Measurements from ENCODE around the gene ANKRD6.

ANKRD6 gene

GRCh38 chr6:89506716-89507617 lies 74.0 kb downstream of the ANKRD6 start:
- no peak for DNase-seq (ENCODE audit: low spot score)

- no peak for DNase-seq (ENCODE audit: low spot score)
Measured at GRCh38 chr6:89508755-89509563, 76.0 kb downstream of the ANKRD6 start.

- DNase-seq (ENCODE audit: low spot score) = no peak
Measured at GRCh38 chr6:89509777-89510281, 76.9 kb downstream of the ANKRD6 start.

GRCh38 chr6:89510393-89510792 lies 77.4 kb downstream of the ANKRD6 start:
- no peak for DNase-seq (ENCODE audit: low spot score)

- no peak for DNase-seq (ENCODE audit: low spot score)
Measured at GRCh38 chr6:89518352-89519055, 85.6 kb downstream of the ANKRD6 start.

GRCh38 chr6:89520736-89521135 lies 87.8 kb downstream of the ANKRD6 start:
- no peak for DNase-seq (ENCODE audit: low spot score)

- DNase-seq (ENCODE audit: low spot score) = no peak
Measured at GRCh38 chr6:89522778-89523177, 89.8 kb downstream of the ANKRD6 start.

- DNase-seq (ENCODE audit: low spot score) = no peak
Measured at GRCh38 chr6:89525786-89526562, 93.0 kb downstream of the ANKRD6 start.

- DNase-seq (ENCODE audit: low spot score) = no peak
Measured at GRCh38 chr6:89526563-89526869, 93.6 kb downstream of the ANKRD6 start.

- DNase-seq (ENCODE audit: low spot score) = no peak
Measured at GRCh38 chr6:89527634-89528033, 94.7 kb downstream of the ANKRD6 start.

- no peak for DNase-seq (ENCODE audit: low spot score)
Measured at GRCh38 chr6:89528866-89529265, 95.9 kb downstream of the ANKRD6 start.

- DNase-seq (ENCODE audit: low spot score) = no peak
Measured at GRCh38 chr6:89530982-89531381, 98.0 kb downstream of the ANKRD6 start.

GRCh38 chr6:89536231-89536630 lies 103.3 kb downstream of the ANKRD6 start:
- peak; percentile 12 for DNase-seq (ENCODE audit: low spot score)

- no peak for DNase-seq (ENCODE audit: low spot score)
Measured at GRCh38 chr6:89539779-89540178, 106.8 kb downstream of the ANKRD6 start.

GRCh38 chr6:89542081-89542857 lies 109.3 kb downstream of the ANKRD6 start:
- no peak for DNase-seq (ENCODE audit: low spot score)

- no peak for DNase-seq (ENCODE audit: low spot score)
Measured at GRCh38 chr6:89542866-89543265, 109.9 kb downstream of the ANKRD6 start.

GRCh38 chr6:89547281-89547680 lies 114.3 kb downstream of the ANKRD6 start:
- DNase-seq (ENCODE audit: low spot score) = no peak

- no peak for DNase-seq (ENCODE audit: low spot score)
Measured at GRCh38 chr6:89553431-89553830, 120.5 kb downstream of the ANKRD6 start.

GRCh38 chr6:89554106-89554505 lies 121.2 kb downstream of the ANKRD6 start:
- DNase-seq (ENCODE audit: low spot score) = no peak

- no peak for DNase-seq (ENCODE audit: low spot score)
Measured at GRCh38 chr6:89555031-89555430, 122.1 kb downstream of the ANKRD6 start.

Measured in SK-N-DZ (cell line).